Tibial nerve (tissue), 4 donors: ENCODE results near the gene EXOC6B. TPM values are rescaled to one million over a fixed set of nuclear protein-coding genes. Genes with fewer than 3 reads are reported as not detected.

Experiments used
- DNase-seq, 2 donors: peaks; one replicate each; pipeline ENCODE4 v3.0.0-alpha.2; 2019; ENCODE audit warnings: low spot score in 2 of 2
- H3K27ac ChIP-seq, 4 donors: fragments of 200-600 bp; sonication (generic) in 3 of 4; one replicate each; pipeline ENCODE4 v1.5.1; 2017 to 2019; ENCODE audit warnings: mild to moderate bottlenecking in 1 of 4
- H3K27me3 ChIP-seq, 2 donors: fragments of 200-600 bp; sonication (generic) in 1 of 2; one replicate each; pipeline versions ENCODE4 v1.5.1 to v1.6.0; 2017 to 2019
- H3K36me3 ChIP-seq, 3 donors: fragments of 200-600 bp; sonication (generic); one replicate each; pipeline ENCODE4 v1.5.1; 2018 to 2019
- H3K4me1 ChIP-seq, 4 donors: fragments of 200-600 bp; sonication (generic) in 3 of 4; one replicate each; pipeline ENCODE4 v1.5.1; 2017 to 2019
- H3K4me3 ChIP-seq, 4 donors: fragments of 200-600 bp; sonication (generic) in 3 of 4; one replicate each; pipeline ENCODE4 v1.5.1; 2017 to 2019; ENCODE audit warnings: mild to moderate bottlenecking in 1 of 4, moderate library complexity in 1 of 4
- H3K9me3 ChIP-seq, 4 donors: fragments of 200-600 bp; sonication (generic) in 3 of 4; one replicate each; pipeline ENCODE4 v1.5.1; 2017 to 2019
- CTCF ChIP-seq, 5 experiments: fragments of 200-600 bp in 3 of 5; fragments of 450-650 bp in 2 of 5; sonication (generic) in 3 of 5; IDR thresholded peaks; one replicate each; pipeline ENCODE4 v1.5.1; 2016 to 2019; ENCODE audit warnings: antibody characterized with exemption in 5 of 5, mild to moderate bottlenecking in 3 of 5, moderate library complexity in 2 of 5
- EP300 ChIP-seq, 2 donors: sonication (generic); formaldehyde crosslinking; IDR thresholded peaks; one replicate each; pipeline ENCODE4 v1.6.1; 2017; ENCODE audit warnings: antibody characterized with exemption in 2 of 2, mild to moderate bottlenecking in 1 of 2
- POLR2A ChIP-seq, 2 donors: fragments of 450-650 bp; IDR thresholded peaks; one replicate each; pipeline ENCODE4 v1.6.1; 2017; ENCODE audit warnings: antibody characterized with exemption in 2 of 2, mild to moderate bottlenecking in 2 of 2, moderate library complexity in 2 of 2
- whole genome bisulfite sequencing, 2 donors: methylation state at CpG; one replicate each; pipeline ENCODE4 v1.1.5; 2018; 5-methylcytosine and 5-hydroxymethylcytosine counted together
- total RNA-seq, 4 donors: library from RNA; depleted of rRNA; stranded (reverse); fragments of >200 nt; gene quantifications; one replicate each; pipeline ENCODE4 v1.1.0, GENCODE V29; 2016

Gene EXOC6B
- total RNA-seq, 4 donors from 2014 or later = 22.1 to 41.1 (median 30.3) TPM

GRCh38 chr2:72261076-72261475 is 564.8 kb downstream of the EXOC6B start:
- Histone ChIP-seq H3K27me3 (no peaks in the 10 kb centered on the region), H3K4me1 (peaks cover 0 to 9% (median 0%) of the 10 kb centered on the region in 4 donors), H3K36me3 (no peaks in the 10 kb centered on the region), H3K4me3 (no peak overlapping the region), H3K9me3 (no peaks in the 10 kb centered on the region), H3K27ac (no peak overlapping the region)
- no peak for DNase-seq
- TF ChIP-seq CTCF (IDR thresholded peaks at IDR 0.05) = no peak
- TF ChIP-seq POLR2A (IDR thresholded peaks at IDR 0.05) = no peak
- TF ChIP-seq EP300 (IDR thresholded peaks at IDR 0.05) = no peak
- 77 to 79% methylated on average over 2 of the region's 2 CpGs for WGBS, 2 donors

DNA sequence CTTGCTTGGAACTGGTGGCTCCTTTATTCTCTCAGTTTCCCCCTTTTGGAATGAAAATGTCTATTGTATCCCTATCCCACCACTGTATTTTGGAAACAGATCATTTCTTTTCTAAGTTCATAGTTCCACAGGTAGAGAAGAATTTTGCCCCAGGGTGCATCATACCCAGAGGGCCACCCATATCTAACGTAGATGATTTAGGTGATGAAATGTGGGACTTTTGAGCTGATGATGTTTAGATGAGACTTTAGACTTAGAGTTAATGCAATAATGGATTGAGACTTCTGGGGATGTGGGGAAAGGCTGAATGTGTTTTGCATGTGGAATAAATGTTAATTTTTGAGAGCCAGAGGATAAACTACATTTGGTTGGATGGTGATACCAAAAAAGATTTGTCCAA is 570.3 kb downstream of the EXOC6B start:
- WGBS, 2 donors = 100% methylated on average over 1 of the region's 1 CpG

GRCh38 chr2:72254831-72255451 is 570.9 kb downstream of the EXOC6B start:
- peaks cover 0 to 6% (median 0%) of the 10 kb centered on the region in 4 donors for H3K4me1 ChIP-seq
- WGBS, 2 donors = 88 to 92% methylated on average over 1 of the region's 1 CpG
- TF ChIP-seq EP300 (IDR thresholded peaks at IDR 0.05) = no peak
- no peak for TF ChIP-seq POLR2A (IDR thresholded peaks at IDR 0.05)
- no peak for TF ChIP-seq CTCF (IDR thresholded peaks at IDR 0.05)
- no peaks in the 10 kb centered on the region for H3K9me3 ChIP-seq
- H3K36me3 ChIP-seq = no peaks in the 10 kb centered on the region
- H3K4me3 ChIP-seq = no peak overlapping the region
- no peak overlapping the region for H3K27ac ChIP-seq
- no peak for DNase-seq
- no peaks in the 10 kb centered on the region for H3K27me3 ChIP-seq

More for the DNA sequence above, 570.3 kb downstream of the EXOC6B start:
- no peak for TF ChIP-seq CTCF (IDR thresholded peaks at IDR 0.05)
- Histone ChIP-seq H3K36me3 (no peaks in the 10 kb centered on the region), H3K27me3 (no peaks in the 10 kb centered on the region), H3K27ac (no peak overlapping the region), H3K4me3 (no peak overlapping the region), H3K4me1 (peaks cover 0 to 6% (median 0%) of the 10 kb centered on the region in 4 donors), H3K9me3 (no peaks in the 10 kb centered on the region)
- DNase-seq = no peak

DNA sequence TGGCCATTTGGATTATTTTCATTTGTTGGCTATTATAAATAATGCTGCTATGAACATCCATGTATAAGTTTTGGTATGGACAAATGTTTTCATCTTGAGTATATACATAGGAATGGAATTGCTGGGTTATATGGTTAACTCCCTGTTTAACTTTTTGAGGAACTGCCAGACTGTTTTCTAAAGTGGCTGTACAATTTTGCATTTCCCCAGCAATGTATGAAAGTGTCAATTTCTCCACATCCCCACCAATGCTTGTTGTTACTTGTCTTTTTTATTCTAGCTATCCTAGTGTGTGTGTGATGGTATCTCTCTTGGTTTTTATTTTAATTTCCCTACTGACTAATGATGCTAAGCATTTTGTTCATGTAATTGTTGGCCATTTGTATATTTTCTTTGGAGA is 587.5 kb downstream of the EXOC6B start:
- H3K9me3 ChIP-seq = peaks cover 0 to under 1% (median 0%) of the 10 kb centered on the region in 4 donors
- H3K36me3 ChIP-seq = no peaks in the 10 kb centered on the region
- H3K27me3 ChIP-seq = no peaks in the 10 kb centered on the region
- H3K4me3 ChIP-seq = no peak overlapping the region
- no peak for TF ChIP-seq CTCF (IDR thresholded peaks at IDR 0.05)
- TF ChIP-seq POLR2A (IDR thresholded peaks at IDR 0.05) = no peak
- TF ChIP-seq EP300 (IDR thresholded peaks at IDR 0.05) = no peak
- DNase-seq = no peak
- no peak overlapping the region for H3K27ac ChIP-seq
- peaks cover 0 to 14% (median 2%) of the 10 kb centered on the region in 4 donors for H3K4me1 ChIP-seq

GRCh38 chr2:72237549-72237948 is 588.3 kb downstream of the EXOC6B start:
- Histone ChIP-seq H3K27ac (no peak overlapping the region), H3K27me3 (no peaks in the 10 kb centered on the region), H3K4me3 (no peak overlapping the region), H3K4me1 (peaks cover 0 to 14% (median 2%) of the 10 kb centered on the region in 4 donors), H3K9me3 (no peaks in the 10 kb centered on the region), H3K36me3 (no peaks in the 10 kb centered on the region)
- TF ChIP-seq EP300 (IDR thresholded peaks at IDR 0.05) = no peak
- no peak for TF ChIP-seq POLR2A (IDR thresholded peaks at IDR 0.05)
- TF ChIP-seq CTCF (IDR thresholded peaks at IDR 0.05) = no peak
- no peak for DNase-seq
- 31 to 34% methylated on average over 2 of the region's 2 CpGs for WGBS, 2 donors
